ENCODE measurements around the gene CP. TPM values are rescaled to one million over a fixed set of nuclear protein-coding genes. Genes with fewer than 3 reads are reported as not detected.
A peak's percentile ranks its signal among the peaks of the same experiment; 100 is the strongest.

CP gene
- total and polyA plus RNA-seq, 2 of the 13 experiments (the other 11 are each of a cell fraction or from before 2014, with no cell fraction given): 42.6 to 789 TPM

DNA sequence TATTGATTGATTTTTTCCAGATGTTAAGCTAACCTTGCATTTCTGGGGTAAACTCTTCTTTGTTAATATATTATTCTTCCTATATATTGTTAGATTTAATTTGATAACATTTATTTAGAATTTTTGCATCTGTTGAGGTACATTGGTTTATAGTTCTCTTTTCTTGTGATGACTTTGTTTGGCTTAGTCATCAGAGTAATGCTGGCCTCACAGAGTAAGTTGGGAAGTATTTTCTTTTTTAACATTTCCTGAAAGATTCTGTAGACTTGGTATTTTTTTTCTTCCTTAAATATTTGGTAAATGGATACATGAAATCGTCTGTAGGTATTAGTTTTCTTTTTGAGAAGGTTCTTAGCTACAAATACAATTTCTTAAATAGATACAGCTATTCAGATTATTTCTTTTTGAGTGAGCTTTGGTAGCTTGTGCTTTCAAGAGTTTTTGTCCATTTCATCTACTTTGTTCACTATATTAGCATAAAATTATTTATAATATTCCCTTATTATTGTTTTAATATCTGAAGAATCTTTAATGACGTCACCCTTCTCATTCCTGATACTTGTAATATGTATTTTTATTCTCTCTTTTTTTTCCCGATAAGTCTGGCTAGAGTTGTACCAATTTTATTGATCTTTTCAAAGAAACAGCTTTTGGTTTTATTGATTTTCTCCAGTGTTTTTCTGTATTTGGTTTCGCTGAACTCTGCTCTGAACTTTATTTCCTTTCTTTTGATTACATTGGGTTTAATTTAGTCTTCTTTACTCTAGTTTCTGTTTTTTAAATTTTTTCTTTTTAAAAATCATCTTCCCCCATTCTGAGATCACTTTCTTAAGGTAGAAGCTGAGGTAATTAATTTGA lies 98.7 kb downstream of the CP start:
- intact Hi-C loops (cut with micrococcal nuclease; ENCODE audit: unreplicated experiment) (no loop called here), in situ Hi-C loops (cut with HindIII; ENCODE audit: extremely low pct_ligation_motif_present, low pct_unique_long_range_greater_than_20kb) (loop anchor here (10.0 kb wide), 1 partner anchor 362 kb away; no protein-coding TSS in a partner anchor)
- CTCF ChIA-PET (ENCODE audit: low intra/inter-chr PET ratio, low total read pairs): interaction anchor here (5.6 kb wide), 1 partner anchor 152 kb away, joined by 123 read pairs; no protein-coding TSS in a partner anchor
- TF ChIP-seq, protein P1, sequence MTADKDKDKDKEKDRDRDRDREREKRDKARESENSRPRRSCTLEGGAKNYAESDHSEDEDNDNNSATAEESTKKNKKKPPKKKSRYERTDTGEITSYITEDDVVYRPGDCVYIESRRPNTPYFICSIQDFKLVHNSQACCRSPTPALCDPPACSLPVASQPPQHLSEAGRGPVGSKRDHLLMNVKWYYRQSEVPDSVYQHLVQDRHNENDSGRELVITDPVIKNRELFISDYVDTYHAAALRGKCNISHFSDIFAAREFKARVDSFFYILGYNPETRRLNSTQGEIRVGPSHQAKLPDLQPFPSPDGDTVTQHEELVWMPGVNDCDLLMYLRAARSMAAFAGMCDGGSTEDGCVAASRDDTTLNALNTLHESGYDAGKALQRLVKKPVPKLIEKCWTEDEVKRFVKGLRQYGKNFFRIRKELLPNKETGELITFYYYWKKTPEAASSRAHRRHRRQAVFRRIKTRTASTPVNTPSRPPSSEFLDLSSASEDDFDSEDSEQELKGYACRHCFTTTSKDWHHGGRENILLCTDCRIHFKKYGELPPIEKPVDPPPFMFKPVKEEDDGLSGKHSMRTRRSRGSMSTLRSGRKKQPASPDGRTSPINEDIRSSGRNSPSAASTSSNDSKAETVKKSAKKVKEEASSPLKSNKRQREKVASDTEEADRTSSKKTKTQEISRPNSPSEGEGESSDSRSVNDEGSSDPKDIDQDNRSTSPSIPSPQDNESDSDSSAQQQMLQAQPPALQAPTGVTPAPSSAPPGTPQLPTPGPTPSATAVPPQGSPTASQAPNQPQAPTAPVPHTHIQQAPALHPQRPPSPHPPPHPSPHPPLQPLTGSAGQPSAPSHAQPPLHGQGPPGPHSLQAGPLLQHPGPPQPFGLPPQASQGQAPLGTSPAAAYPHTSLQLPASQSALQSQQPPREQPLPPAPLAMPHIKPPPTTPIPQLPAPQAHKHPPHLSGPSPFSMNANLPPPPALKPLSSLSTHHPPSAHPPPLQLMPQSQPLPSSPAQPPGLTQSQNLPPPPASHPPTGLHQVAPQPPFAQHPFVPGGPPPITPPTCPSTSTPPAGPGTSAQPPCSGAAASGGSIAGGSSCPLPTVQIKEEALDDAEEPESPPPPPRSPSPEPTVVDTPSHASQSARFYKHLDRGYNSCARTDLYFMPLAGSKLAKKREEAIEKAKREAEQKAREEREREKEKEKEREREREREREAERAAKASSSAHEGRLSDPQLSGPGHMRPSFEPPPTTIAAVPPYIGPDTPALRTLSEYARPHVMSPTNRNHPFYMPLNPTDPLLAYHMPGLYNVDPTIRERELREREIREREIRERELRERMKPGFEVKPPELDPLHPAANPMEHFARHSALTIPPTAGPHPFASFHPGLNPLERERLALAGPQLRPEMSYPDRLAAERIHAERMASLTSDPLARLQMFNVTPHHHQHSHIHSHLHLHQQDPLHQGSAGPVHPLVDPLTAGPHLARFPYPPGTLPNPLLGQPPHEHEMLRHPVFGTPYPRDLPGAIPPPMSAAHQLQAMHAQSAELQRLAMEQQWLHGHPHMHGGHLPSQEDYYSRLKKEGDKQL (CRISPR knock-in tag; IDR thresholded peaks at IDR 0.05; ENCODE audit: low read depth): no peak
- TF ChIP-seq, protein P2, sequence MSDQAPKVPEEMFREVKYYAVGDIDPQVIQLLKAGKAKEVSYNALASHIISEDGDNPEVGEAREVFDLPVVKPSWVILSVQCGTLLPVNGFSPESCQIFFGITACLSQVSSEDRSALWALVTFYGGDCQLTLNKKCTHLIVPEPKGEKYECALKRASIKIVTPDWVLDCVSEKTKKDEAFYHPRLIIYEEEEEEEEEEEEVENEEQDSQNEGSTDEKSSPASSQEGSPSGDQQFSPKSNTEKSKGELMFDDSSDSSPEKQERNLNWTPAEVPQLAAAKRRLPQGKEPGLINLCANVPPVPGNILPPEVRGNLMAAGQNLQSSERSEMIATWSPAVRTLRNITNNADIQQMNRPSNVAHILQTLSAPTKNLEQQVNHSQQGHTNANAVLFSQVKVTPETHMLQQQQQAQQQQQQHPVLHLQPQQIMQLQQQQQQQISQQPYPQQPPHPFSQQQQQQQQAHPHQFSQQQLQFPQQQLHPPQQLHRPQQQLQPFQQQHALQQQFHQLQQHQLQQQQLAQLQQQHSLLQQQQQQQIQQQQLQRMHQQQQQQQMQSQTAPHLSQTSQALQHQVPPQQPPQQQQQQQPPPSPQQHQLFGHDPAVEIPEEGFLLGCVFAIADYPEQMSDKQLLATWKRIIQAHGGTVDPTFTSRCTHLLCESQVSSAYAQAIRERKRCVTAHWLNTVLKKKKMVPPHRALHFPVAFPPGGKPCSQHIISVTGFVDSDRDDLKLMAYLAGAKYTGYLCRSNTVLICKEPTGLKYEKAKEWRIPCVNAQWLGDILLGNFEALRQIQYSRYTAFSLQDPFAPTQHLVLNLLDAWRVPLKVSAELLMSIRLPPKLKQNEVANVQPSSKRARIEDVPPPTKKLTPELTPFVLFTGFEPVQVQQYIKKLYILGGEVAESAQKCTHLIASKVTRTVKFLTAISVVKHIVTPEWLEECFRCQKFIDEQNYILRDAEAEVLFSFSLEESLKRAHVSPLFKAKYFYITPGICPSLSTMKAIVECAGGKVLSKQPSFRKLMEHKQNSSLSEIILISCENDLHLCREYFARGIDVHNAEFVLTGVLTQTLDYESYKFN (CRISPR knock-in tag; conservative IDR thresholded peaks at IDR 0.05): peak; percentile 60; the same call in 1 of the 2 replicates
- TF ChIP-seq, protein P3, sequence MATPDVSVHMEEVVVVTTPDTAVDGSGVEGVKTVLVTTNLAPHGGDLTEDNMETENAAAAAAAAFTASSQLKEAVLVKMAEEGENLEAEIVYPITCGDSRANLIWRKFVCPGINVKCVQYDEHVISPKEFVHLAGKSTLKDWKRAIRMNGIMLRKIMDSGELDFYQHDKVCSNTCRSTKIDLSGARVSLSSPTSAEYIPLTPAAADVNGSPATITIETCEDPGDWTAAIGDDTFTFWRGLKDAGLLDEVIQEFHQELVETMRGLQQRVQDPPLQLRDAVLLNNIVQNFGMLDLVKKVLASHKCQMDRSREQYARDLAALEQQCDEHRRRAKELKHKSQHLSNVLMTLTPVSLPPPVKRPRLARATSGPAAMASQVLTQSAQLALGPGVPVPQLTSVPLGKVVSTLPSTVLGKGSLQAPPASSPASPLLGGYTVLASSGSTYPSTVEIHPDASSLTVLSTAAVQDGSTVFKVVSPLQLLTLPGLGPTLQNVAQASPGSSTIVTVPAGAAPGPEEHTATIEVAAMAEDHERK (CRISPR knock-in tag; IDR thresholded peaks at IDR 0.05; ENCODE audit: low read depth): no peak
- TF ChIP-seq CBX1 (IDR thresholded peaks at IDR 0.05; ENCODE audit: low read depth): no peak
- TF ChIP-seq, protein P4, sequence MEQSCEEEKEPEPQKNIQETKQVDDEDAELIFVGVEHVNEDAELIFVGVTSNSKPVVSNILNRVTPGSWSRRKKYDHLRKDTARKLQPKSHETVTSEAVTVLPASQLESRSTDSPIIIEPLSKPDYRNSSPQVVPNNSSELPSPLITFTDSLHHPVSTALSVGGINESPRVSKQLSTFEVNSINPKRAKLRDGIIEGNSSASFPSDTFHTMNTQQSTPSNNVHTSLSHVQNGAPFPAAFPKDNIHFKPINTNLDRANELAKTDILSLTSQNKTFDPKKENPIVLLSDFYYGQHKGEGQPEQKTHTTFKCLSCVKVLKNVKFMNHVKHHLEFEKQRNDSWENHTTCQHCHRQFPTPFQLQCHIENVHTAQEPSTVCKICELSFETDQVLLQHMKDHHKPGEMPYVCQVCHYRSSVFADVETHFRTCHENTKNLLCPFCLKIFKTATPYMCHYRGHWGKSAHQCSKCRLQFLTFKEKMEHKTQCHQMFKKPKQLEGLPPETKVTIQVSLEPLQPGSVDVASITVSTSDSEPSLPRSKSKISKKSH (CRISPR knock-in tag; IDR thresholded peaks at IDR 0.05; ENCODE audit: borderline replicate concordance): no peak
- TF ChIP-seq CREB1 (IDR thresholded peaks at IDR 0.05): peak; percentile 78
- no peak for TF ChIP-seq CREB1 (CRISPR knock-in tag; IDR thresholded peaks at IDR 0.05)
- TF ChIP-seq ZNF672 (CRISPR knock-in tag; IDR thresholded peaks at IDR 0.05): no peak
- TF ChIP-seq SCMH1 (CRISPR knock-in tag; IDR thresholded peaks at IDR 0.05; ENCODE audit: borderline replicate concordance): no peak
- no peak for TF ChIP-seq ZNF607 (CRISPR knock-in tag; IDR thresholded peaks at IDR 0.05; ENCODE audit: borderline replicate concordance)
- TF ChIP-seq KAT2B (IDR thresholded peaks at IDR 0.05; ENCODE audit: borderline replicate concordance, low read depth, low read length): peak; percentile 94

More for the DNA sequence above, 98.7 kb downstream of the CP start:
- H4K20me1 ChIP-seq (ENCODE audit: insufficient read depth, low read length): no peaks in the 10 kb centered on the region
- no peaks in the 10 kb centered on the region for H3K9me3 ChIP-seq (ENCODE audit: low read length)
- DNase-seq (ENCODE audit: low spot score): no peak
- H2AFZ ChIP-seq (ENCODE audit: low read length): no peak overlapping the region
- peaks cover 0 to 4% of the 10 kb centered on the region in 2 experiments; a peak in 1 of 5 replicates for H3K27me3 ChIP-seq (ENCODE audit: control insufficient read depth in 1 of 2, insufficient read depth in 2 of 2, low read length in 2 of 2)
- H3K36me3 ChIP-seq (replicated peaks in 1 of 2; ENCODE audit: control insufficient read depth in 1 of 2, insufficient read depth in 2 of 2, low read length in 2 of 2): no peaks in the 10 kb centered on the region
- ATAC-seq: no peak
- H3K4me2 ChIP-seq (ENCODE audit: low read depth, low read length): no peak overlapping the region
- FAIRE-seq: no peak
- WGBS (ENCODE audit: low lambda C conversion rate): 40% methylated on average over 4 of the region's 4 CpGs
- no TSS peak for BruUV-seq (replicated peaks)
- H3K79me2 ChIP-seq (ENCODE audit: insufficient read depth, low read length): no peaks in the 10 kb centered on the region
- H3K4me1 ChIP-seq (ENCODE audit: insufficient read depth, low read length): peaks cover 28% of the 10 kb centered on the region
- H3K4me3 ChIP-seq (replicated peaks in 1 of 3; ENCODE audit: insufficient read depth in 1 of 3, low read depth in 2 of 3, low read length in 3 of 3): no peak overlapping the region
- no peak overlapping the region for H3K27ac ChIP-seq (ENCODE audit: extremely low read length, insufficient read depth, low read length)
- H3K9ac ChIP-seq (ENCODE audit: insufficient read depth, low read depth, low read length): no peak overlapping the region
- POLR2A ChIA-PET: no interaction called here

All from HepG2 (cell line).